ENCODE measurements around the gene UBASH3B. TPM values are rescaled to one million over a fixed set of nuclear protein-coding genes. Genes with fewer than 3 reads are reported as not detected.

The UBASH3B gene
- total RNA-seq, 4 donors from 2014 or later, result 4.2 to 41.2 (median 24.4) TPM

- no peaks in the 10 kb centered on the region for H3K4me1 ChIP-seq
- peak overlapping the region; percentile 64 for H3K27ac ChIP-seq
- TF ChIP-seq CTCF (IDR thresholded peaks at IDR 0.05) (no peak), POLR2A (IDR thresholded peaks at IDR 0.05) (no peak), EP300 (IDR thresholded peaks at IDR 0.05) (no peak), POLR2AphosphoS5 (IDR thresholded peaks at IDR 0.05) (no peak)
- no peaks in the 10 kb centered on the region for H3K9me3 ChIP-seq
- no peaks in the 10 kb centered on the region for H3K27me3 ChIP-seq
- no peaks in the 10 kb centered on the region for H3K36me3 ChIP-seq
- 59% methylated on average over 7 of the region's 8 CpGs for WGBS
- no peak for DNase-seq (ENCODE audit: low spot score in 2 of 2)
- no peak overlapping the region for H3K4me3 ChIP-seq
Observed at GRCh38 chr11:122791836-122792235, 136.3 kb downstream of the UBASH3B start.

GRCh38 chr11:122793515-122793914 lies 138.0 kb downstream of the UBASH3B start:
- Histone ChIP-seq H3K27me3 (no peaks in the 10 kb centered on the region), H3K4me3 (no peak overlapping the region), H3K27ac (no peak overlapping the region), H3K4me1 (no peaks in the 10 kb centered on the region), H3K36me3 (peaks cover 4% of the 10 kb centered on the region), H3K9me3 (no peaks in the 10 kb centered on the region)
- TF ChIP-seq CTCF (IDR thresholded peaks at IDR 0.05), result no peak
- TF ChIP-seq EP300 (IDR thresholded peaks at IDR 0.05), result no peak
- no peak for TF ChIP-seq POLR2A (IDR thresholded peaks at IDR 0.05)
- TF ChIP-seq POLR2AphosphoS5 (IDR thresholded peaks at IDR 0.05), result no peak
- WGBS, result 71% methylated on average over 3 of the region's 3 CpGs
- DNase-seq (ENCODE audit: low spot score in 2 of 2), result no peak

DNA sequence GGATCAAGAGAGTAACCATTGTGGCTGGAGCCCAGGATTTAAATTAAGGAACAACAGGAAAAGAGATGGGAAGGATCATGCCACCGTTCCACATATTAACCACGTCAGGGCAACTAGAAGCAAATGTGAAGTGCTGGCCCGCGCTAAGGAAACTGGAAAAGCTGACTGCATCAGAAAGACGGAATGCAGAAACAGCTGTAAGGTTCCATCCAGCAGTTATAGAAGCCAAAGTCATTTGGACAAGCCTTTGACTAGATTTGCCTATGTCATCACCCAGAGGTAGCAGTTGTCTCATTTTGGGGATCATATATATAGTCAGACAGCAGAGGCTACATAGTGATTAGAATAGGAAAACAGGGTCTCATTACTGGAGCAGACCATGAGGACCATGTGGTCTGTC lies 139.8 kb downstream of the UBASH3B start:
- no peak for TF ChIP-seq POLR2AphosphoS5 (IDR thresholded peaks at IDR 0.05)
- no peak for TF ChIP-seq POLR2A (IDR thresholded peaks at IDR 0.05)
- TF ChIP-seq CTCF (IDR thresholded peaks at IDR 0.05), result no peak

DNA sequence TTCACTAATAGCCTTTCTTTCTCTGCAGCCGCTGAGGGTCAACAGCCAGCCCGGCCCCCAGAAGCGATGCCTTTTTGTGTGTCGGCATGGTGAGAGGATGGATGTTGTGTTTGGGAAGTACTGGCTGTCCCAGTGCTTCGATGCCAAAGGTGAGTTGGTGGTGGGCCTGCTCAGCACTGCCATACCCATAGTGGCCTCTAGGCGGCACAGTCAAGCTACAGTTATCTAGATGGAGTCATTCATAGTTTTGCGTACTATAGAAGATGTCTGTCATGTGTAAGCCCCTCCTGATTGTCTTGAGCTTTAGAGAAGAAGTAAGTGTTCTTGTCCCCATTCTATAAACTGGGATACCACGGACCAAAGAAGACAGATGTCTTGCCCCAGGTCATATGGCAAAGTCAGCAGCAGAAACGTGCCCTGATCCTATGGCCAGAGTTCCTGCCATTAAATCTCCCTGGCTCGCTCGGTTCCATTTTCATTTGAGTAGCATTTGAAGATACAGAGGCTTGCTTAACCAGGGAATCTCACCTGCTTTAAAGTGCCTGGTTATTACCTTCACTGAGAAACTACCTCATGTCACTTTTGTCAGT lies 140.7 kb downstream of the UBASH3B start:
- Histone ChIP-seq H3K4me1 (no peaks in the 10 kb centered on the region), H3K27ac (no peak overlapping the region), H3K9me3 (no peaks in the 10 kb centered on the region), H3K4me3 (no peak overlapping the region), H3K27me3 (no peaks in the 10 kb centered on the region), H3K36me3 (peaks cover 4% of the 10 kb centered on the region)
- 76% methylated on average over 10 of the region's 11 CpGs for WGBS
- peak; percentile 79 to 87 for TF ChIP-seq CTCF (IDR thresholded peaks at IDR 0.05)
- TF ChIP-seq POLR2A (IDR thresholded peaks at IDR 0.05), result no peak
- no peak for DNase-seq (ENCODE audit: low spot score in 2 of 2)

More for the DNA sequence above, 139.8 kb downstream of the UBASH3B start:
- DNase-seq (ENCODE audit: low spot score in 2 of 2), result no peak
- peaks cover 4% of the 10 kb centered on the region for H3K36me3 ChIP-seq
- no peak overlapping the region for H3K27ac ChIP-seq
- no peaks in the 10 kb centered on the region for H3K9me3 ChIP-seq
- whole genome bisulfite sequencing, result 71% methylated on average over 5 of the region's 5 CpGs
- no peaks in the 10 kb centered on the region for H3K4me1 ChIP-seq
- H3K27me3 ChIP-seq, result no peaks in the 10 kb centered on the region
- H3K4me3 ChIP-seq, result no peak overlapping the region

DNA sequence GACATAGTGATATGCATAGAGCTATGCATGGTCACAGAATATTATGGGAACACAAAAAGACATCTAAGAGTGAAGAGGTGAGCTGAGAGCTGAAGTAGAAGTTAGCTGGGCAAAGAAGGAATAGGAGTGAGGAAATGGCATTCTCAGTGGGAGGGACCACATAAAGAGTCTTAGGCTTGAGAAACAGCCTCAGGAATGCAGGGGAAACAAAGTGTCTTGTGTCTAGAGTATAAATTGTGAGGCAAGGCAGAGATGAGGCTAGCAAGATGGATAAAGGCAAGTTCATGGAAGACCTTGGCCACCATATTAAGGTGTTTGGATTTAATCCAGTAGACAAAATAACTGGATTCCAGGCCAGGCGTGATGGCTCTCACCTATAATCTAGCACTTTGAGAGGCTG lies 142.1 kb downstream of the UBASH3B start:
- Histone ChIP-seq H3K36me3 (peaks cover 4% of the 10 kb centered on the region), H3K4me3 (no peak overlapping the region), H3K27ac (no peak overlapping the region), H3K27me3 (no peaks in the 10 kb centered on the region), H3K9me3 (no peaks in the 10 kb centered on the region), H3K4me1 (peaks cover 2% of the 10 kb centered on the region)
- WGBS, result 86% methylated on average over 1 of the region's 1 CpG
- TF ChIP-seq EP300 (IDR thresholded peaks at IDR 0.05), result no peak
- no peak for TF ChIP-seq CTCF (IDR thresholded peaks at IDR 0.05)
- TF ChIP-seq POLR2A (IDR thresholded peaks at IDR 0.05), result no peak
- TF ChIP-seq POLR2AphosphoS5 (IDR thresholded peaks at IDR 0.05), result no peak
- DNase-seq (ENCODE audit: low spot score in 2 of 2), result no peak

Measured in suprapubic skin (tissue), 4 donors.